Epithelial cell of prostate (primary cell): ENCODE measurements around the gene FSTL4.
"Not testable (repeated sequence)": the region's sequence is repeated elsewhere in the genome, so short reads cannot be mapped to it uniquely, and the experiment has no call there.

Experiments
- DNase-seq: peaks from one replicate; pipeline ENCODE4 v3.0.0-alpha.2; 2011; ENCODE audit warnings: low read depth, low spot score
- H3K27ac ChIP-seq: fragments of 450-650 bp; 2 replicates; pipeline ENCODE4 v1.5.1; 2017; ENCODE audit warnings: mild to moderate bottlenecking

Gene FSTL4

GRCh38 chr5:133562554-133562953, 49.8 kb downstream of the FSTL4 start:
- no peak for DNase-seq
- H3K27ac ChIP-seq = no peak overlapping the region

- no peak overlapping the region for H3K27ac ChIP-seq
- DNase-seq = no peak
Measured at GRCh38 chr5:133559960-133560359, 52.4 kb downstream of the FSTL4 start.

DNA sequence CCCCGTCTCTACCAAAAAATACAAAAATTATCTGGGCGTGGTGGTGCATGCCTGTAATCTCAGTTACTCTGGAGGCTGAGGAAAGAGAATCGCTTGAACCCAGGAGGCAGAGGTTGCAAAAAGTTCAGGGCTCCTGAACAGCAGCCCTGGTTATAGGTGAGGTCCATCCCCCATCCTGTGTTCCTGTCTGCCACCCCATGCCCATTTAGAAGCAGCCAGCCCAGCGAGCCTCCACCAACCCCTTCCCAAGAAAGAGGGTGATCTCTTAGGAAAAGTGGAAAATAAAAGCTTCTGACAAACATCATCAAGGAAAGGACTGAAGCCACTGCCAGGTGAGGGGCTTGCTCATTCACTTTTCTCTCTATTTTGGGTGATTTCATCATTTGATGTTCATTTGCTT, 55.8 kb downstream of the FSTL4 start:
- DNase-seq = no peak

GRCh38 chr5:133554279-133554678, 58.1 kb downstream of the FSTL4 start:
- H3K27ac ChIP-seq = no peak overlapping the region
- no peak for DNase-seq

More for the DNA sequence above, 55.8 kb downstream of the FSTL4 start:
- H3K27ac ChIP-seq = no peak overlapping the region

DNA sequence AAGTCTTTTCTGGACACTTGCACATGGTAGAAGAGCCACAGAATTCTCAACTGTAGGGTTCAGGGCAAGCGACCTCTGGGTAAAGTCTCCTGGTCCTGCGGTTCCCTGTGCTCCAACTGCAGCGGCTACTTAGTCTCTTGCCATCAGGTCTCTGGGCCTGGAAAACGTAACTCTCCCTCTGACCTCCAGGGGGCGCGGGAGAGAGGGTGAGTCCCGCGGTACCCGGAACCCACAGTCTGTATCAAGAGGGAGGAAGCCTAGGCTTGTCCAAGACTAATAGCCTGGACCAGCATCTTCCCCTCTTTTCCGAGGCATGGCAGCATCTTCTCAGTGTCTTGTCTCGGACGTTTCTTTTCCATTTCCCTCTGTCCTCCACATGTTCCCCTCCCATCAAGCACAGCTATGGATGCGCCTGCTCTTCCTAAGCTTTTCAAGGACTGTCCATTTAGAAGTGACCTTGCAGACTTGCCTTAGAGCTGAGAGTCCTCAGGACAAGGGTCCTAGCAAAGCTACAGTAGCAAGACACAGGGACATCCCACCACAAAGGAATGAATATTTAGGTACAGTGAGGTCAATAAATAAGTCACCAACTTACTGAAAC, 59.3 kb downstream of the FSTL4 start:
- DNase-seq = no peak
- H3K27ac ChIP-seq = no peak overlapping the region

GRCh38 chr5:133546500-133546899, 65.8 kb downstream of the FSTL4 start:
- no peak overlapping the region for H3K27ac ChIP-seq
- DNase-seq = no peak

DNA sequence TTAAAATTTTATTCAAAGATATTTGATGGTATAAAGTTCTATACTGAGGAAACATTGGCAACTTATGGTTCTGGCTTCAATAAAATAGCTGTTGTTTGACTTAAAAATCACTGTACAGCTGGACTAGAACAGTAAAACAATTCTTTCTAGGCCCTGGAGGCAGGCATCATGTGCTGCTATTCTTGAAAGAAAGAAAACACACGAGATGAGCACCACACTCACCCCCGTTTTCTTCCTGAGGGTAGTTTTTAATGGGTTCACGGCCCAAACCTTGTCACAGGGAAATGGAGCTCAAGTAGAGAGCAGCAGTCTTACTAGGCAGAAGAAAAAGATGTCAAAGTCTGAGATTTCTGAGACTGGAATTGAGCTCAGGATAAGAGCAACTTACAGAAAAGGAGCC, 68.0 kb downstream of the FSTL4 start:
- no peak for DNase-seq
- H3K27ac ChIP-seq = no peak overlapping the region

- DNase-seq = no peak
- H3K27ac ChIP-seq = no peak overlapping the region
Measured at GRCh38 chr5:133539818-133540217, 72.5 kb downstream of the FSTL4 start.

GRCh38 chr5:133538718-133539117, 73.6 kb downstream of the FSTL4 start:
- no peak for DNase-seq

GRCh38 chr5:133535241-133535929, 77.0 kb downstream of the FSTL4 start:
- DNase-seq, H3K27ac ChIP-seq: not testable (repeated sequence)

More at GRCh38 chr5:133538718-133539117, 73.6 kb downstream of the FSTL4 start:
- no peak overlapping the region for H3K27ac ChIP-seq

GRCh38 chr5:133534566-133534965, 77.8 kb downstream of the FSTL4 start:
- no peak for DNase-seq

DNA sequence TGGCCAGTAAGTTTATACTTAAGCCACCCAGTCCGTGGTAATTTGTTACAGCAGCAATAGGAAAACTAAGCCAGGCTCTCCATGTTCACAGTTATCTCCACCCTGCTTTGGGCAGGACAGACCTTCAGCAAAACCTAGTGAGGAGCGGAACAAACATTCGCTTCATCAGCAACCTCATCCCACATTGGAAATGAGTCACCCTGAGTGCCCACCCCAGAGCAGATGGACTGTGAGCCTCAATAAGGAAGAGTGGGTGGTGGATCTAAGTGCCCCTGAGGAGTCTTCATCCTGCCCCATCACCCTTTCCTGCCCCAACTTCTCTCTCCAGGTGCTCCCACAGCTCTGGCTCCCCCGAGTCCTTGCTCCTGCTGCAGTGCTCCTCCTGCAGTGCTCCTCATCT, 78.8 kb downstream of the FSTL4 start:
- DNase-seq = no peak
- no peak overlapping the region for H3K27ac ChIP-seq

More at GRCh38 chr5:133534566-133534965, 77.8 kb downstream of the FSTL4 start:
- H3K27ac ChIP-seq = no peak overlapping the region

GRCh38 chr5:133531594-133531993, 80.7 kb downstream of the FSTL4 start:
- H3K27ac ChIP-seq = no peak overlapping the region
- no peak for DNase-seq

GRCh38 chr5:133531178-133531577, 81.2 kb downstream of the FSTL4 start:
- H3K27ac ChIP-seq = no peak overlapping the region
- DNase-seq = no peak

GRCh38 chr5:133530270-133530669, 82.1 kb downstream of the FSTL4 start:
- DNase-seq = no peak
- no peak overlapping the region for H3K27ac ChIP-seq

GRCh38 chr5:133528841-133529240, 83.5 kb downstream of the FSTL4 start:
- no peak for DNase-seq
- H3K27ac ChIP-seq = no peak overlapping the region

DNA sequence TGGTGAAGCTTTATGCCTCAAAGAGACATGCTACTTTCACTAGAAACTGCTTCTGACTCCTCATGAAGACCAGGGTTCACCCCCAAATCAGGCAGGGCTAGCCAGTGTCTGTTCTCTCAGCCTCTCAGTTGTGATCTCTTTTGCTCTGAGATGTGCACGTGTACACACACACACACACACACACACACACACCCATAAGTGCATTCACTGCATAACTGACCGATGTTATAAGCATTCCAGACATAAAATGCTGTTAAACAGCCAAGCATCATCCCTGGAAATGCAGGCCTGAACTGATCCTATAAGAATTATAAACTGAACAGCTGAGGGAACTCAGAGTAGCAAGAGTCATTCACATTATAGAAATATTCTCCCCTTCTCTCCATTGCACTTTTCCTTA, 85.0 kb downstream of the FSTL4 start:
- DNase-seq = no peak
- H3K27ac ChIP-seq = no peak overlapping the region

DNA sequence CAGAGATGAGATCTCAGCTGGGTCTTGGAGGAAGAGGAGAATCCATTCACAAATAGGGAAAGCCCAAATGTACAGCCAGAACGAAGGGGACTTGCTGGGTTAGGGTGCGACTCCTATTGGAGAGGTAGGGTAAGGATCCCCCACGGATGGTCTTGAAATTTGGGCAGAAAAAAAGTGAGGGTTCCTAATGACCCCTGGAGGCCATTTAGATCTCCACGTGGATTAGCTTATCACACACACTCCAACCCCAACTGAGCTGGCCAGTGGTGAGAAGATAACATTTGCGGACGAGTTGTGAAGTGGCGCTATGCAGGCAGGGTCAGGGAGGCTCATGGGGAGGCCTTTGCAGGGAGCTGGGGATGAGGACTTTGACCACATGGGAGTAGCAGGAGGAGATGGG, 86.0 kb downstream of the FSTL4 start:
- H3K27ac ChIP-seq = no peak overlapping the region
- no peak for DNase-seq

- no peak overlapping the region for H3K27ac ChIP-seq
- no peak for DNase-seq
Measured at GRCh38 chr5:133525126-133525525, 87.2 kb downstream of the FSTL4 start.

DNA sequence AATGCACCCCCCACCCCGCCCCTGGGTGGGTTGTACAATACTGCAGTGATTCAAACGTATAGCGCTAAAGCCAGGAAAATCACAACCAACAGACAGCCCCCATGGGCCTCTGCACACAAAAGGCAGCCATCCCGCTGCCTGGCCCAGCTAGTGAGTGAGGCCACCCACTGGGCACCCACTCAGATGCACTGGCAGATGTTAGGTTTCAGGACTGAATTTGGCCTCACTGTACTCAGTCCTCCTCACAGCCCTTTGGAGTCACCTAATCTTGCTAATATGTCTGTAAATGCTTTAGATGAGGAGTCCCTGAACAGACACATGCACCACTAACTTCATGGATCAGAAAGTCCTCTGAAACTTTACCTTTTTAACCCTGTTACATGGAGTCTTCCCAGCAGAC, 87.7 kb downstream of the FSTL4 start:
- no peak for DNase-seq
- no peak overlapping the region for H3K27ac ChIP-seq

DNA sequence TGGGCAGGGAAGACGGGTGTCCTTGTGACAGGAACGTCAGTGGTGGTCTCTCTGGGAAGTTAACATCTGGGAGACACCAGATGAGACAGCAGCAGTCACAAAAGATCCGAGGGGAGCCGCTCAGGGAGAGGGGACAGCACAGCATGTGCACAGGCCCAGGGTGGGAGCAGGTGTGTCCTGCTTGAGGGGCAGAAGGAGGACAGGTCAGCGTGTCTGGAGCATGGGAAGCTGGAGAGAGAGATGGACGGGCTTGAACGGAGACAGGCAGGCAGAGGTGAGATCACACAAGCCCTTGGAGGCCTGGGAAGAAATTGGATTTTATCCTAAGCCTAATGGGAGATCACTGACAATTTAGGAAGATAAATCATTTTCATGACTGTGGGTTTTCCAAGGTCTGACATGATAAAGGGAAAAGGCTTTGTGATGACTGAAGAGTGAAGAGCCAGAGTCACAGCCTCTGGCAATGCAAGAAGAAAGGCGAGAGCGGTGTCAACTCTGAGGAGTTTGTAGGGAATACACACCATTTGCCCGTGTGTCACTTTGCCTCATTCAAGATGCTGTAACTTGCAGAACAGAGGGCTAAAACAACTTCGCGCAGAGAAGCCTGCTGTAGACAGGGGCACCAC, 88.3 kb downstream of the FSTL4 start:
- no peak for DNase-seq
- no peak overlapping the region for H3K27ac ChIP-seq
